Epithelial cell of prostate (primary cell): ENCODE results near the gene PCDH9.

Source experiments
- DNase-seq: peaks from one replicate; pipeline ENCODE4 v3.0.0-alpha.2; 2011; ENCODE audit warnings: low read depth, low spot score
- H3K27ac ChIP-seq: fragments of 450-650 bp; 2 replicates; pipeline ENCODE4 v1.5.1; 2017; ENCODE audit warnings: mild to moderate bottlenecking

The PCDH9 gene

GRCh38 chr13:66347486-66348117 is 882.5 kb downstream of the PCDH9 start:
- no peak overlapping the region for H3K27ac ChIP-seq
- no peak for DNase-seq

DNA sequence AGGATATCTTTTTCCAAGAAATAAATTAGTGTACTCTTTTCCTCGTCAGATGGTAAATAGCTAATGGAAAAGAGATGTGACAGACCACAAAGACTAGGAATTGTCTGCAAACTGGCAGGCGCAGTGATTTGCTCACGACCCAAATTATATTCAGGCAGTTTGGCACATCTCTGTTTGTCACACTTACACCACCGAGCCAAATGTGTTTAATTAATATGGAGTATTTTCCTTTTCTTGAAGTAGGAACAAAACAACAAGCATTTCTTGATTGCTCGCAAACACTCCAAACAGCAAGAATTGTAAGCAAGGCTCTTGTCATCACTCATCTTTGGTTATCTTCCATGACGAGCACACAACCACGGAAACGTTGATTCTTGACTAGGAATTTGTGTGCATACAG is 884.2 kb downstream of the PCDH9 start:
- DNase-seq: no peak
- H3K27ac ChIP-seq: no peak overlapping the region

DNA sequence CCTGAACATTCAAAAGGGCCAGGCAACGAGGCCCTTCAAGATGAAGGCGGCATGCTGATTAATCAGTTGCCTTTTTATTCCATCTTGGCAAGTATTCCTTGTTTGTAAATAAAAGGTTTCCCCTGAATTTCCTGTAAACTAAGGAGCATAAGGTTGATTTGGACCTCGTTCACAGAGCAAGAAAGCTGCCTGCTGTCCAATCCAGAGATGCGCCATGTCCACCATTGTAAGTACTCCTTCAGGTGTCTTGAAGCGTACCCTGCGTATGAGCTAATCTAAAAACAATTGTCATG is 884.7 kb downstream of the PCDH9 start:
- no peak for DNase-seq
- no peak overlapping the region for H3K27ac ChIP-seq

DNA sequence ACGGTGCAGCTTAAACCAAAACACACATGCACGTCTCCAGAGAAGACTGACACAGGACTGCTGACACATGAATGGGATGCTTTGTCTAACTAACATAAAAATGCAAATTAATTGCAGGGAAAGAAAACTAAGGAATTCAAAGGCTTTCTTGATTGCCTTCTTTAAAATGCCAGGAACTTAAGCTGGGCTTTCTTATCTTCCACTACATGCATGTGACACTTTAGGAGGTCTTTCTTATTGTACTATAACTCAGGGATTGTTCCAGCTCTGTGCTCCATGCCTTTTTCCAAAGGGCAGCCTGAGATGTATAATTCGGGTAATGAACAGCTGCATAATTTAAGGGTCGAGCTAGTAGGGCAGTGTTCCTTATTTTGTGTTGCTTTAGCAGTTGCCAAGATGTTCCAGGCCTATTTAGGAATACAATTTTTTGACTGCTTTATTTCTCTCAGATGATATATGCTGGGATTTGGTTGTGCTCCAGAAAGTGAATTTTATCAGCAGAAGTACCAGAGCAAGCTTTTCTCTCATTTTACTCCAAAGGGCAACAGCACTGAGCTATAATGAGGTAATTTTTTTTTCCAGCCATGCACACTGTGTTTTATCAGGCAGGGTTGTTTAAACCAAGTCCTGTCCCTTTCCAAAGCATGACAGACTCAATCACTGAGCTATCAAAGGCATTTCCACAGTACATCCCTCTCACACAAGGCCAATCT is 885.2 kb downstream of the PCDH9 start:
- no peak overlapping the region for H3K27ac ChIP-seq
- DNase-seq: no peak

- no peak for DNase-seq
- no peak overlapping the region for H3K27ac ChIP-seq
Measured at GRCh38 chr13:66343224-66343828, 886.8 kb downstream of the PCDH9 start.

GRCh38 chr13:66341635-66342377 is 888.3 kb downstream of the PCDH9 start:
- DNase-seq: no peak
- no peak overlapping the region for H3K27ac ChIP-seq

GRCh38 chr13:66339214-66339613 is 890.9 kb downstream of the PCDH9 start:
- DNase-seq: no peak
- no peak overlapping the region for H3K27ac ChIP-seq

DNA sequence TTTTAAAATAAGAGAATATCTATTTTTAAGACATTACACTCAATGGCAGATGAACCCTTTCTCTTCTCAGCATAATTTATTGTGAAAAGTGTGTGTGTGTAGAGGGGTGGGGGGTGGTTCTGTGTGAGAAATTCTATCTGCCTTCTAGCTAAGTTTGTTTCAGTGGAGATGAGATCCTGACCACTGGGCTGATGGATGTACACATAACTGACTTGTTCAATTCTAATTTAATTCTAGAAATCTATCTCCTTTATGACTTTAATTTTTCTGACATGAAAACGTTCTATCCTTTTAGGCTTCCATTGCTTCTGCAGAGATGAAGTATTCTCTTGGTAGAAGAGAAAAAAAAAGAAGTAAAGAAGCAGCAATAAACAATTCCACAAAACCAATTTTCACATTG is 891.6 kb downstream of the PCDH9 start:
- DNase-seq: no peak

GRCh38 chr13:66335626-66336025 is 894.5 kb downstream of the PCDH9 start:
- DNase-seq: no peak
- no peak overlapping the region for H3K27ac ChIP-seq

More for the DNA sequence above, 891.6 kb downstream of the PCDH9 start:
- no peak overlapping the region for H3K27ac ChIP-seq

GRCh38 chr13:66329988-66330451 is 900.1 kb downstream of the PCDH9 start:
- DNase-seq: no peak
- H3K27ac ChIP-seq: no peak overlapping the region

GRCh38 chr13:66328476-66328875 is 901.7 kb downstream of the PCDH9 start:
- H3K27ac ChIP-seq: no peak overlapping the region
- no peak for DNase-seq

- no peak overlapping the region for H3K27ac ChIP-seq
- DNase-seq: no peak
Measured at GRCh38 chr13:66323745-66324347, 906.3 kb downstream of the PCDH9 start.

GRCh38 chr13:66322936-66323335 is 907.2 kb downstream of the PCDH9 start:
- H3K27ac ChIP-seq: no peak overlapping the region
- no peak for DNase-seq

GRCh38 chr13:66322193-66322740 is 907.9 kb downstream of the PCDH9 start:
- no peak for DNase-seq
- no peak overlapping the region for H3K27ac ChIP-seq

- no peak for DNase-seq
- no peak overlapping the region for H3K27ac ChIP-seq
Measured at GRCh38 chr13:66314911-66315310, 915.2 kb downstream of the PCDH9 start.

DNA sequence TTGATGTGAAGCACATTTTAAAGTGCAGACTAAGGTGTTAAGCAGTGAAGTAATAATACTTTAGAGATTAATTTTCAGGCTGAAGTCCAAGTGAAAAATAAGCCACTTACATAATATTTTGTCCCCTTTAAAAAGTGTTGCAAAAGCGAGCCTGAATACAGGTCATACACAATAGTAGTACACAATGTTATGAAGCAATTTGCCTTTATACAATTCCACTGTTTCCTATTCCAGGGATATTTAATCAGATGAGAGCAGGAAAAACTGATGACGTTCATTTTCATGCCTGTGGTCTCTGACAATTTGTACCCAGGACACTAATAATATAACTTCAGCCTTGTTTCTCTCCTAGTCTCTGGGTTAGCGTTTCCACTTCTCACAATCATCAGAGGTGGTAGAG is 916.7 kb downstream of the PCDH9 start:
- no peak for DNase-seq
- no peak overlapping the region for H3K27ac ChIP-seq

GRCh38 chr13:66312312-66313087 is 917.6 kb downstream of the PCDH9 start:
- H3K27ac ChIP-seq: no peak overlapping the region
- peak; percentile 10 for DNase-seq

GRCh38 chr13:66305961-66306617 is 924.0 kb downstream of the PCDH9 start:
- DNase-seq: no peak
- no peak overlapping the region for H3K27ac ChIP-seq

GRCh38 chr13:66301482-66301881 is 928.7 kb downstream of the PCDH9 start:
- H3K27ac ChIP-seq: no peak overlapping the region
- no peak for DNase-seq
